ENCODE results near the gene ASGR2. TPM values are rescaled to one million over a fixed set of nuclear protein-coding genes. Genes with fewer than 3 reads are reported as not detected.

Gene ASGR2
- total RNA-seq, 1 donor from 2014 or later = not detected

DNA sequence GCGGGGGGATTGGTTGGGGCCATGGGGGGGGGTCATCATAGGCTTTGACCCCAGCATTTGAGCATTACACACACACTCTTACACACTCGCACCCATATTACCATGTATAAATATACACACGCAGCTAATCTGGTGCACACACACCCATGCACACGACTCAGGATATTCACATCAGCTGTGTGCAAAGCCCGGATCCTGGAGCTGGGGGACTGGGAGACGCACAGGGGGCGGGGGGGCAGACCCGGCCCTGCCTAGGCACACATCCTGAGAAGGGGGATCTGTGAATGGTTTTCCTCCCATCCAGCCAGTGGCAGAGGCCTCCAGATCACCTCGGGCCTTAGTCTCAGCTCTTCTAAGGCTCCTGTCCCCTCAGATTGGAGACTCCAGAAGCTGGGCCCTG is 5.6 kb downstream of the ASGR2 start:
- Mint-ChIP-seq H3K27ac (no peak overlapping the region), H3K4me3 (no peak overlapping the region), H3K4me1 (peaks cover 15% of the 10 kb centered on the region), H3K27me3 (ENCODE audit: insufficient read depth, low read depth) (peaks cover 6% of the 10 kb centered on the region), H3K36me3 (no peaks in the 10 kb centered on the region), H3K9me3 (peaks cover 2% of the 10 kb centered on the region)
- H3K27me3 ChIP-seq = no peaks in the 10 kb centered on the region
- no peaks in the 10 kb centered on the region for H3K4me1 ChIP-seq
- H3K36me3 ChIP-seq = no peaks in the 10 kb centered on the region
- H3K4me3 ChIP-seq = no peak overlapping the region
- no peaks in the 10 kb centered on the region for H3F3A ChIP-seq (ENCODE audit: low read depth)
- H2AFZ ChIP-seq (replicated peaks) = no peak overlapping the region
- H3K27ac ChIP-seq = no peak overlapping the region
- no peak overlapping the region for H3K9ac ChIP-seq
- DNase-seq (ENCODE audit: low spot score) = no peak
- H3K79me2 ChIP-seq (ENCODE audit: low read depth) = no peaks in the 10 kb centered on the region
- TF ChIP-seq CTCF (IDR thresholded peaks at IDR 0.05) (no peak), EZH2 (IDR thresholded peaks at IDR 0.05) (no peak)
- H3K9me3 ChIP-seq (ENCODE audit: low read depth) = no peaks in the 10 kb centered on the region
- H3K4me2 ChIP-seq = no peak overlapping the region
- no peaks in the 10 kb centered on the region for H4K20me1 ChIP-seq (ENCODE audit: low read depth)

GRCh38 chr17:7108560-7108925 is 6.1 kb downstream of the ASGR2 start:
- H3K4me2 ChIP-seq = no peak overlapping the region
- H3K9ac ChIP-seq = no peak overlapping the region
- no peak for TF ChIP-seq CTCF (IDR thresholded peaks at IDR 0.05)
- TF ChIP-seq EZH2 (IDR thresholded peaks at IDR 0.05) = no peak
- TF ChIP-seq EZH2phosphoT487 (IDR thresholded peaks at IDR 0.05) = no peak
- DNase-seq (ENCODE audit: low spot score) = no peak
- Mint-ChIP-seq H3K4me3 (no peak overlapping the region), H3K4me1 (peaks cover 15% of the 10 kb centered on the region), H3K36me3 (no peaks in the 10 kb centered on the region), H3K27me3 (ENCODE audit: insufficient read depth, low read depth) (peaks cover 6% of the 10 kb centered on the region), H3K9me3 (peaks cover 2% of the 10 kb centered on the region), H3K27ac (no peak overlapping the region)
- no peak overlapping the region for H3K4me3 ChIP-seq
- no peak overlapping the region for H3K27ac ChIP-seq
- H3K9me3 ChIP-seq (ENCODE audit: low read depth) = no peaks in the 10 kb centered on the region
- H3F3A ChIP-seq (ENCODE audit: low read depth) = no peaks in the 10 kb centered on the region
- H4K20me1 ChIP-seq (ENCODE audit: low read depth) = no peaks in the 10 kb centered on the region
- no peaks in the 10 kb centered on the region for H3K79me2 ChIP-seq (ENCODE audit: low read depth)
- peaks cover under 1% of the 10 kb centered on the region for H3K27me3 ChIP-seq
- no peaks in the 10 kb centered on the region for H3K36me3 ChIP-seq
- H3K4me1 ChIP-seq = no peaks in the 10 kb centered on the region
- no peak overlapping the region for H2AFZ ChIP-seq (replicated peaks)

DNA sequence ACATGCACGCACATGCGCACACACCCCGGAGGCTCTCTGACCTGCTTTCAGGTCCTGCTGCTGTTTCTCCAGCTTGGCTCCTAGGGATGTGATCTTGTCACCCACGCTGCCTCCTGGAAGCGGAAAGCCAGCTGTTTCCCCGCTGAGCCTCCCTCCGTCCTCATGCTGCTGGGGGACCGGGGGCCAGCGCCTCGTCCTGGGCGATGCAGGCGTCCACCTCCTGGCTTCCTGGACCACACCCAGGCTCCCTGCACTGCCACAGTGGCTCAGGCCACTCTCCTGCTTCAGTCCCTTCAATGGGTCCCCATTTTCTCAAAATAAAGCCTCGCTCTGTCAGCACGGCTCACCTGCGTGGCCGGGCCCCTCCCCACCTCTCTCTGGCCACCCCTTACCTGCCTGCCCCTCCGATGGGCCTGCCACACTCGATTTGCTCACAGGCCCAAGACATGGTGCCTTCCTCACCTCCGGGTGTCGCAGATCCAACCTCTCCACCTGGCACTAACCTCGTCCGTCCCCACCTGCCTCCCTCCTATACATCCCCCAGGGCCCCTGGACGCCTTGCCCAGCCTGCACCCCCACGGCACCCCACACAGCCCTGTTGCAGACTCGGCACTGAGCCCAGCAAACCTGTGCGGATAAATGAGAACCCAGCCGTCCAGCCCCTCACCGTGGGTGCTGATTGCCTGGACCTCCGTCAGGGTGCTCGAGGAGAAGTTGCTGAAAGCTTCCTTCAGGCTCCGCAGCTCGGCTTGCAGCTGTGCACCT is 6.6 kb downstream of the ASGR2 start:
- TF ChIP-seq EZH2phosphoT487 (IDR thresholded peaks at IDR 0.05) (no peak), EZH2 (IDR thresholded peaks at IDR 0.05) (no peak), CTCF (IDR thresholded peaks at IDR 0.05) (no peak)
- Histone ChIP-seq H3K27me3 (peaks cover 6% of the 10 kb centered on the region), H3K9me3 (ENCODE audit: low read depth) (no peaks in the 10 kb centered on the region), H4K20me1 (ENCODE audit: low read depth) (no peaks in the 10 kb centered on the region), H2AFZ (replicated peaks) (no peak overlapping the region), H3K4me1 (no peaks in the 10 kb centered on the region), H3K4me2 (no peak overlapping the region), H3F3A (ENCODE audit: low read depth) (no peaks in the 10 kb centered on the region), H3K9ac (no peak overlapping the region), H3K36me3 (no peaks in the 10 kb centered on the region), H3K27ac (no peak overlapping the region), H3K4me3 (no peak overlapping the region), H3K79me2 (ENCODE audit: low read depth) (no peaks in the 10 kb centered on the region)
- Mint-ChIP-seq H3K9me3 (peaks cover 2% of the 10 kb centered on the region), H3K27ac (no peak overlapping the region), H3K4me1 (peaks cover 15% of the 10 kb centered on the region), H3K27me3 (ENCODE audit: insufficient read depth, low read depth) (peaks cover 6% of the 10 kb centered on the region), H3K4me3 (no peak overlapping the region), H3K36me3 (no peaks in the 10 kb centered on the region)
- no peak for DNase-seq (ENCODE audit: low spot score)

Measured in neural progenitor cell (in vitro differentiated cells).